Epithelial cell of esophagus (primary cell): ENCODE results near the gene SLC40A1.

ENCODE experiments used
- DNase-seq: peaks from one replicate; pipeline ENCODE4 v3.0.0; 2010; ENCODE audit warnings: low read depth
- H3K4me3 ChIP-seq: 2 replicates; pipeline ENCODE4 v1.5.1; 2011; ENCODE audit warnings: mild to moderate bottlenecking, low read length, control low read depth
- TF ChIP-seq, protein P1 (sequence below): IDR thresholded peaks from 2 replicates; pipeline ENCODE4 v1.5.1; 2011; ENCODE audit warnings: low read depth, mild to moderate bottlenecking, low read length, control low read depth, inconsistent platforms; ENCODE audit not compliant: insufficient read depth; ENCODE audit errors: missing control alignments

SLC40A1 gene

DNA sequence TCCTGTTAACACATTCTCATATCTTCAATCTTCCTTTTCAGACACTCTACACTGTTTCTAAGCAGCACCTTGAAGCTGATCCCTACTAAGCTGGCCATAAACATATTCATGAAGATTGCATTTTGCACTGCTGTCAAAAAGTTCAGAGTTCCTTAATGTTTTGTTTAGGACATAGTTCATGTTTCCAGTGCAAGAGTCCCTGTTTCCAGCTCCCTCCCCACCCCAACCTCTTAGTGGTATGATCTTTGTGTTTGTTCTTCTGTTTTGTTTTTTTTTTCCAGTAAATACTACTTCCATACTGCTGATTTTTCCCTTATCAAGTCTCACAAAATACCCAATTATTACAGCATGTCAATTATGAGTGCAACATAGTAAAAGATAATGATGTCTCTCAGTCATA lies 4.1 kb upstream of the SLC40A1 start:
- no peak for DNase-seq
- H3K4me3 ChIP-seq = no peak overlapping the region
- TF ChIP-seq, protein P1, sequence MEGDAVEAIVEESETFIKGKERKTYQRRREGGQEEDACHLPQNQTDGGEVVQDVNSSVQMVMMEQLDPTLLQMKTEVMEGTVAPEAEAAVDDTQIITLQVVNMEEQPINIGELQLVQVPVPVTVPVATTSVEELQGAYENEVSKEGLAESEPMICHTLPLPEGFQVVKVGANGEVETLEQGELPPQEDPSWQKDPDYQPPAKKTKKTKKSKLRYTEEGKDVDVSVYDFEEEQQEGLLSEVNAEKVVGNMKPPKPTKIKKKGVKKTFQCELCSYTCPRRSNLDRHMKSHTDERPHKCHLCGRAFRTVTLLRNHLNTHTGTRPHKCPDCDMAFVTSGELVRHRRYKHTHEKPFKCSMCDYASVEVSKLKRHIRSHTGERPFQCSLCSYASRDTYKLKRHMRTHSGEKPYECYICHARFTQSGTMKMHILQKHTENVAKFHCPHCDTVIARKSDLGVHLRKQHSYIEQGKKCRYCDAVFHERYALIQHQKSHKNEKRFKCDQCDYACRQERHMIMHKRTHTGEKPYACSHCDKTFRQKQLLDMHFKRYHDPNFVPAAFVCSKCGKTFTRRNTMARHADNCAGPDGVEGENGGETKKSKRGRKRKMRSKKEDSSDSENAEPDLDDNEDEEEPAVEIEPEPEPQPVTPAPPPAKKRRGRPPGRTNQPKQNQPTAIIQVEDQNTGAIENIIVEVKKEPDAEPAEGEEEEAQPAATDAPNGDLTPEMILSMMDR = no peak

DNA sequence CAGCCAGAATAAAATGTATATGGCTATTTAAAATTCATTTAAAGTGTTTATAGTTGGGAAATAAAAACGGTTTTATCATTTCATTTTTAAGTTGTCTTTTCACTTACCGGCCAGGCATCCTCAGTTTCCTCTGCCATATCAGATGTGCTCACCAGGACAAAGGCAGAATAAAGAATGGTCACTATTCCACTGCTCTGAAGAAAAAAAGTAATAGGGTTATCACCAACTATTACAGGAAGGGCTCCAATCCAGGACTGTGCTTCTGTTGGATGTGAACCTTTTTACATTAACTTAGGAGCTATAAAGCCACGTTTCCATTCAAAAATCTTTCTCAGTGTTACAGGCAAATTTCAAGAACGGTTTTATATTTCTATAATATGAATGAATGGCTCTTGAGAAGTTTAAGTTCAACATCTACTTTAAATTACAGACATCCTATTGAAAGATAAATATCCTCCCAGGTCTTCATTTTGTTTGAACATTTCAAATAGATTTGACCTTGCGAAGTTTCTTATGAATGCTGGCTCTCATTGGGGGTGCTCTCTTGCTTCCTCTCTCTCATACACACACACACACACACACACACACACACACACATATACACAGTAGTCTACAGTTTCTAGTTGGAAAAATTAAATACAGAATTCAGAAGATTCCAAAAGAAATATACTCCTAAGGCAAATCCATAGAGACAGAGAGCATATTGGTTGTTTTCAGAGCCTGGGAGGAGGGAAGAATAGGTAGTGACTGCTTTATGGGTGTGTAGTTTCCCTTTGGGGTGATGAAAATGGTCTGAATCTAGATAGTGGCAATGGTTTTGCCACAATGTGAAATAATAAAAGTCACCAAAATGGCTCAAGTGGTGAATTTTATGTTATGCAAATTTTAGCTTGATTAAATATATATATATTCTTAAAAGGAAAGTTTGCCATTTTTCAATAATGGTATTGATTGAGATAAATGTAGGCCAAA lies 2.9 kb upstream of the SLC40A1 start:
- no peak overlapping the region for H3K4me3 ChIP-seq
- TF ChIP-seq, protein P1 = no peak
- no peak for DNase-seq

DNA sequence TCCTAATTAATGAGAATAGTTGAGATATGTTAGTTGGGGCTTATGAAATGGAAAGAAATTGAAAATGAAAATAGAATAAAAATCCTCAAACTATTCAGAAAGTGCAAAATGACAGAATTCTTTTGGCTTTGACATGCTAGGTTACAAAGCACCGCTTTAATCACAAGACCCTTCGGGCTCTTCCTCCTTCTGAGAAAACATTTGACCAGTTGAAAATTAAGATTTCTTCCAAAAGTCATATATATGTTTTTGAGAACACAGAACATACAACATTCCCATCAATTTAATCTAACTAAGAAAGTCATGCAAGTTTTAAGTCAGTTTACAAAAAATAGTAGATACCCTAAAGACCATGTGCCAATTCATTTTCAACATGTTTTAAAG lies 2.2 kb upstream of the SLC40A1 start:
- no peak for DNase-seq
- no peak overlapping the region for H3K4me3 ChIP-seq
- TF ChIP-seq, protein P1 = no peak

DNA sequence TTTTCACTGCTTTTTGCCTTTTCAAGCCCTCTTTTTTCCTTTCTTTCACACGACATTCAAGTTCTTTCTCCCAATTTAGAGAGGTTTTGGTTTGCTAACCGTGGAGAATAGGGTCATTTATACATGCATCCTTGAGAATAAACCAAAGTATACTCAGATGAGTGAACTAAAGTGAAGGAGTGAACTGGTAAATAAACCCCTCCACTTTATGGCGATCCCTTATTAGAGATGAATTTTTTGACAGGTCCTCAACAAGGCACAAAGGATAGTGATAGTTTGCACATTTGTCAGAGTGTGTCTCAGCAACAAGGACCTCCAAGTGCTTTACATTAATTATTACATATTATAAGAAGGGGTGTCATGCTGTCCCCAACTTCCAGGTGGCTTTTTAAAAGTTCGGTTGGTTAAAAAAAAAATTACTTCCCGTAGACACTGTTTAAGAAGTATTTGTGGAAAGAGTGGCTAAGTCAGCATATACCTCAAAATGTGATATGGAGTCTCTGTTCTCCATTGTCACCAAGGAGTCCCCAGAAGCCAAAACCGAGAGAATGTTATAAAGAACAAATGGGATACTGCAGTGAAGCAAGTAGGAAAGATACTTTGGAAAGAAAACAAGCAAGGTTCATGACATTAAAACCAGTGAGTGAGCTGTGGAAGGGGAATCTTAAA lies 1.7 kb upstream of the SLC40A1 start:
- DNase-seq = no peak
- H3K4me3 ChIP-seq = no peak overlapping the region
- TF ChIP-seq, protein P1 = no peak

DNA sequence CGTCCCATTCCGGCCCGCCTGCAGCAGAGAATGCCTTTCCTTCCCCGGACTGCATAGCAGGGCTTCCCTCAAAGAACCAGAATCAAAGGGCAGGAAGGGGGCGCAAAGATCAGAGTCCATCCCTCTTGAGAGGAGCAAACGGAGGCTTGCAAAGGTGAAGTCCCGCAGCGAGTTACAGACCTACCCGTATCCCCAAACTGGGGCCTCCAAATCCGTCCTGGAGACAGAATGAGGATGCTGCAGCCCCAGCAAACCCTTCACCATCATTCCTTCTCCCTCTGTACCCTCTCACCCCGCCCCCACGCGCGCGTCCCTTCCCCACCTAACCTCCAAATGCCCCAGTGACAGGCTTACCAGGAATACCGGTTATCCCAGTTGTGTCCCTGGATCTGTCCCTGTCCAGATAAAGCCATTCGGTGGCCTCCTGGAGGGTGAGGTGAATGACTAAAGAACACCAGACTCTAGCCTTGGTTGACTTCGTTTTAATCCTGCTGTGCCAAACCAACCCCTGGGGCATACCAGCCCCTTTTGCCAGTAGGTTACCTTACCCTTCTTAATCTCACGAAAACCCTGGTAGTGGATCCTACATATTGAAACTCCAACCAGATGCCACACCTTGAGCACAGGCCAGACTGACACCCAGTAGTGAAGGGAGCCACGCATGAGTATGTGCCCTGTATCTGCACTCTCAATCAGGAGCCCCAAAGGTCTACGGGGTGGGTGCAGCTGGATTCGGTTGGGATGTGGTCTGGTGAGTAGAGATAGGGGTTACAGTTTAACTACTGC lies 961 bp upstream of the SLC40A1 start:
- TF ChIP-seq, protein P1 = no peak
- H3K4me3 ChIP-seq = peak overlapping the region; percentile 43
- DNase-seq = peak; percentile 2

DNA sequence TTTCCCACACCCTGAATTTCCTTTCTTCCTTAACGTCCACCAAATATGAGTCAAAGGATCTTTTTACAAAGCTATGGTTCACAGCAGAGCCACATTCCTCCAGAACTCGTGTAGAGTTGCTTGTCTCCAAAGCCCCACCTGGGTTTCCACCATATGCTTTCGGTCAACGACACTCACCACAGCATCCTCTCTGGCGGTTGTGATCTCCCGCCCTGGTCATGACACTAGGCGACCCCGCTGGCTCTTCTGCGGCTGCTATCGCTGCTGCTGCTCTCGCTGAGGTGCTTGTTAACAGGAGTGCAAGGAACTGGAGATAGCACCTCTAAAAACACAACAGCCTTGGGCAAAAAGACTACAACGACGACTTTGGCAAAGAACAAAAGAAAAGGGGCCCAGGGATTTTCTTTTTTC lies 340 bp downstream of the SLC40A1 start:
- H3K4me3 ChIP-seq = peak overlapping the region; percentile 43
- DNase-seq = peak; percentile 2

More for the DNA sequence above, 340 bp downstream of the SLC40A1 start:
- TF ChIP-seq, protein P1 = no peak
